GM23338 (cell line): ENCODE results near the gene RNF130. TPM values are rescaled to one million over a fixed set of nuclear protein-coding genes. Genes with fewer than 3 reads are reported as not detected.

Experiments
- ATAC-seq: fragments of 200-7000 bp; cut with Tn5 transposase; 3 replicates; pipeline ENCODE4 v1.9.1; 2020
- DNase-seq: peaks from one replicate; pipeline ENCODE4 v3.0.0-alpha.2; 2015; ENCODE audit warnings: low spot score
- H2AFZ ChIP-seq: fragments of 200-600 bp; sonication (generic); 2 replicates; pipeline ENCODE4 v1.8.0; 2016; ENCODE audit warnings: antibody characterized with exemption, mild to moderate bottlenecking, moderate library complexity
- H3F3A ChIP-seq: fragments of 200-600 bp; sonication (generic); replicated peaks from 2 replicates; pipeline ENCODE4 v1.8.0; 2017; ENCODE audit warnings: antibody characterized with exemption, mixed run types, low read depth
- H3K27ac ChIP-seq: fragments of 200-600 bp; sonication (generic); 2 replicates; pipeline ENCODE4 v1.6.1; 2016; ENCODE audit warnings: low read depth
- H3K27me3 ChIP-seq: fragments of 200-600 bp; sonication (generic); 2 replicates; pipeline ENCODE4 v1.8.0; 2016; ENCODE audit warnings: mild to moderate bottlenecking, mixed run types, moderate library complexity; ENCODE audit not compliant: insufficient read depth
- H3K36me3 ChIP-seq: fragments of 200-600 bp; sonication (generic); 2 replicates; pipeline ENCODE4 v1.8.0; 2016; ENCODE audit warnings: mild to moderate bottlenecking; ENCODE audit not compliant: insufficient read depth
- H3K4me1 ChIP-seq: fragments of 200-600 bp; sonication (generic); 2 replicates; pipeline ENCODE4 v1.8.0; 2016; ENCODE audit warnings: mild to moderate bottlenecking, moderate library complexity; ENCODE audit not compliant: insufficient read depth
- H3K4me2 ChIP-seq: fragments of 200-600 bp; sonication (generic); 2 replicates; pipeline ENCODE4 v1.7.1; 2017; ENCODE audit warnings: mixed run types
- H3K4me3 ChIP-seq: fragments of 200-600 bp; sonication (generic); 2 replicates; pipeline ENCODE4 v1.6.1; 2016; ENCODE audit warnings: mixed run types
- H3K79me2 ChIP-seq: fragments of 200-600 bp; sonication (generic); replicated peaks from 2 replicates; pipeline ENCODE4 v1.8.0; 2017; ENCODE audit warnings: mild to moderate bottlenecking; ENCODE audit not compliant: insufficient read depth
- H3K9me2 ChIP-seq: fragments of 200-600 bp; sonication (generic); 2 replicates; pipeline ENCODE4 v1.8.0; 2017; ENCODE audit not compliant: insufficient read depth
- H4K20me1 ChIP-seq: fragments of 200-600 bp; sonication (generic); replicated peaks from 2 replicates; pipeline ENCODE4 v1.8.0; 2017; ENCODE audit warnings: mild to moderate bottlenecking; ENCODE audit not compliant: insufficient read depth
- H3K27ac Mint-ChIP-seq: 2 replicates; pipeline ENCODE4 v1.8.0; 2020; ENCODE audit warnings: inconsistent platforms, mild to moderate bottlenecking, moderate library complexity, mixed read lengths
- H3K27me3 Mint-ChIP-seq: 3 replicates; pipeline ENCODE4 v1.8.0; 2022; ENCODE audit warnings: low read depth, mild to moderate bottlenecking, moderate library complexity, mixed read lengths, inconsistent platforms; ENCODE audit not compliant: insufficient read depth, poor library complexity
- H3K36me3 Mint-ChIP-seq: 3 replicates; pipeline ENCODE4 v1.8.0; 2021; ENCODE audit warnings: low read depth, mild to moderate bottlenecking, inconsistent platforms, moderate library complexity, mixed read lengths
- H3K4me1 Mint-ChIP-seq: 3 replicates; pipeline ENCODE4 v1.8.0; 2020; ENCODE audit warnings: mild to moderate bottlenecking, inconsistent platforms, mixed read lengths
- H3K4me3 Mint-ChIP-seq: 3 replicates; pipeline ENCODE4 v1.8.0; 2021; ENCODE audit warnings: moderate library complexity, mild to moderate bottlenecking, inconsistent platforms, mixed read lengths
- H3K9me3 Mint-ChIP-seq: 3 replicates; pipeline ENCODE4 v1.8.0; 2020; ENCODE audit warnings: moderate library complexity, mild to moderate bottlenecking, inconsistent platforms, mixed read lengths
- ETS1 ChIP-seq: IDR thresholded peaks from 2 replicates; pipeline ENCODE4 v1.6.1; 2016; ENCODE audit warnings: antibody characterized with exemption
- EZH2 ChIP-seq: fragments of 200-600 bp; sonication (generic); IDR thresholded peaks from one replicate; pipeline ENCODE4 v1.8.0; 2017; ENCODE audit warnings: antibody characterized with exemption, mild to moderate bottlenecking, low read depth; ENCODE audit not compliant: unreplicated experiment
- EZH2phosphoT487 ChIP-seq: fragments of 200-600 bp; sonication (generic); IDR thresholded peaks from one replicate; pipeline ENCODE4 v1.8.1; 2018; ENCODE audit warnings: antibody characterized with exemption; ENCODE audit not compliant: unreplicated experiment
- JUNB ChIP-seq: IDR thresholded peaks from one replicate; pipeline ENCODE4 v1.6.1; 2016; ENCODE audit warnings: antibody characterized with exemption; ENCODE audit not compliant: unreplicated experiment
- NANOG ChIP-seq: IDR thresholded peaks from 2 replicates; pipeline ENCODE4 v1.6.1; 2016; ENCODE audit warnings: antibody characterized with exemption, borderline replicate concordance
- POLR2AphosphoS5 ChIP-seq: IDR thresholded peaks from 2 replicates; pipeline ENCODE4 v1.6.1; 2016; ENCODE audit warnings: antibody characterized with exemption, low read depth
- ZNF114 ChIP-seq: fragments of 250-450 bp; sonication (Bioruptor Pico); IDR thresholded peaks from 2 replicates; pipeline ENCODE4 v1.5.0; 2020; ENCODE audit warnings: mild to moderate bottlenecking, moderate library complexity
- ZNF331 ChIP-seq: fragments of 250-450 bp; sonication (Bioruptor Pico); IDR thresholded peaks from 2 replicates; pipeline ENCODE4 v1.5.0; 2020; ENCODE audit warnings: low read depth, mild to moderate bottlenecking, moderate library complexity
- polyA plus RNA-seq: library from polyadenylated mRNA; unstranded; fragments of >200 nt; fragmentation: Nextera tagmentation; extraction: Ambion mirVana; gene quantifications from 2 replicates; pipeline ENCODE4 v1.2.1, GENCODE V29; 2016
- total RNA-seq: library from RNA; depleted of rRNA; stranded (reverse); fragments of >200 nt; shearing (Covaris generic); gene quantifications from 2 replicates; pipeline ENCODE4 v1.2.3, GENCODE V29; 2014
- TF ChIP-seq, protein P1 (sequence below), 2 experiments: fragments of 200-600 bp in 1 of 2; sonication (generic) in 1 of 2; conservative IDR thresholded peaks; 2 replicates each; pipeline versions ENCODE4 v1.5.1 to v1.6.1; 2016 to 2017; ENCODE audit warnings: antibody characterized with exemption in 2 of 2, low read depth in 2 of 2, mild to moderate bottlenecking in 2 of 2, moderate library complexity in 1 of 2
- TF ChIP-seq, protein P2 (sequence below): fragments of 250-450 bp; sonication (Bioruptor Pico); IDR thresholded peaks from 2 replicates; pipeline ENCODE4 v1.5.0; 2020; ENCODE audit warnings: mild to moderate bottlenecking, moderate library complexity

RNF130 gene
- total and polyA plus RNA-seq, 2 experiments from 2014 or later, result 60.1 to 97.3 TPM

GRCh38 chr5:179936976-179937681, 134.4 kb downstream of the RNF130 start:
- Histone ChIP-seq H3K4me3 (no peak overlapping the region), H3K9me2 (no peaks in the 10 kb centered on the region), H2AFZ (no peak overlapping the region), H3K36me3 (no peaks in the 10 kb centered on the region), H3F3A (no peaks in the 10 kb centered on the region), H3K4me2 (no peak overlapping the region), H3K27me3 (no peaks in the 10 kb centered on the region), H3K27ac (no peak overlapping the region), H3K79me2 (no peaks in the 10 kb centered on the region), H4K20me1 (no peaks in the 10 kb centered on the region), H3K4me1 (no peaks in the 10 kb centered on the region)
- peaks cover 8% of the 10 kb centered on the region for H3K27me3 Mint-ChIP-seq
- DNase-seq (no peak), ATAC-seq (no peak)
- TF ChIP-seq POLR2AphosphoS5 (no peak), ZNF331 (CRISPR knock-in tag) (no peak), EZH2phosphoT487 (no peak)
- no peaks in the 10 kb centered on the region for H3K36me3 Mint-ChIP-seq
- no peak overlapping the region for H3K4me3 Mint-ChIP-seq
- no peaks in the 10 kb centered on the region; the same call in 2 of the 3 replicates for H3K4me1 Mint-ChIP-seq
- H3K9me3 Mint-ChIP-seq, result no peaks in the 10 kb centered on the region
- no peak overlapping the region for H3K27ac Mint-ChIP-seq

GRCh38 chr5:179930788-179931473, 140.6 kb downstream of the RNF130 start:
- Histone ChIP-seq H3K79me2 (no peaks in the 10 kb centered on the region), H2AFZ (no peak overlapping the region), H3F3A (no peaks in the 10 kb centered on the region), H3K9me2 (no peaks in the 10 kb centered on the region), H3K27me3 (no peaks in the 10 kb centered on the region), H3K4me3 (no peak overlapping the region), H3K36me3 (no peaks in the 10 kb centered on the region), H3K4me1 (no peaks in the 10 kb centered on the region), H3K27ac (no peak overlapping the region), H4K20me1 (no peaks in the 10 kb centered on the region), H3K4me2 (no peak overlapping the region)
- peaks cover 10% of the 10 kb centered on the region for H3K27me3 Mint-ChIP-seq
- no peaks in the 10 kb centered on the region for H3K36me3 Mint-ChIP-seq
- no peaks in the 10 kb centered on the region for H3K4me1 Mint-ChIP-seq
- H3K9me3 Mint-ChIP-seq, result peaks cover 3% of the 10 kb centered on the region; the same call in 1 of the 3 replicates
- DNase-seq (no peak), ATAC-seq (no peak)
- no peak overlapping the region for H3K27ac Mint-ChIP-seq
- H3K4me3 Mint-ChIP-seq, result no peak overlapping the region
- TF ChIP-seq EZH2phosphoT487 (no peak), ZNF114 (CRISPR knock-in tag) (no peak), NANOG (no peak), JUNB (no peak), ETS1 (no peak), EZH2 (no peak)
- TF ChIP-seq, protein P1, sequence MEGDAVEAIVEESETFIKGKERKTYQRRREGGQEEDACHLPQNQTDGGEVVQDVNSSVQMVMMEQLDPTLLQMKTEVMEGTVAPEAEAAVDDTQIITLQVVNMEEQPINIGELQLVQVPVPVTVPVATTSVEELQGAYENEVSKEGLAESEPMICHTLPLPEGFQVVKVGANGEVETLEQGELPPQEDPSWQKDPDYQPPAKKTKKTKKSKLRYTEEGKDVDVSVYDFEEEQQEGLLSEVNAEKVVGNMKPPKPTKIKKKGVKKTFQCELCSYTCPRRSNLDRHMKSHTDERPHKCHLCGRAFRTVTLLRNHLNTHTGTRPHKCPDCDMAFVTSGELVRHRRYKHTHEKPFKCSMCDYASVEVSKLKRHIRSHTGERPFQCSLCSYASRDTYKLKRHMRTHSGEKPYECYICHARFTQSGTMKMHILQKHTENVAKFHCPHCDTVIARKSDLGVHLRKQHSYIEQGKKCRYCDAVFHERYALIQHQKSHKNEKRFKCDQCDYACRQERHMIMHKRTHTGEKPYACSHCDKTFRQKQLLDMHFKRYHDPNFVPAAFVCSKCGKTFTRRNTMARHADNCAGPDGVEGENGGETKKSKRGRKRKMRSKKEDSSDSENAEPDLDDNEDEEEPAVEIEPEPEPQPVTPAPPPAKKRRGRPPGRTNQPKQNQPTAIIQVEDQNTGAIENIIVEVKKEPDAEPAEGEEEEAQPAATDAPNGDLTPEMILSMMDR (conservative IDR thresholded peaks at IDR 0.05; ENCODE audit: low read depth in 2 of 2), result no peak
- TF ChIP-seq, protein P2, sequence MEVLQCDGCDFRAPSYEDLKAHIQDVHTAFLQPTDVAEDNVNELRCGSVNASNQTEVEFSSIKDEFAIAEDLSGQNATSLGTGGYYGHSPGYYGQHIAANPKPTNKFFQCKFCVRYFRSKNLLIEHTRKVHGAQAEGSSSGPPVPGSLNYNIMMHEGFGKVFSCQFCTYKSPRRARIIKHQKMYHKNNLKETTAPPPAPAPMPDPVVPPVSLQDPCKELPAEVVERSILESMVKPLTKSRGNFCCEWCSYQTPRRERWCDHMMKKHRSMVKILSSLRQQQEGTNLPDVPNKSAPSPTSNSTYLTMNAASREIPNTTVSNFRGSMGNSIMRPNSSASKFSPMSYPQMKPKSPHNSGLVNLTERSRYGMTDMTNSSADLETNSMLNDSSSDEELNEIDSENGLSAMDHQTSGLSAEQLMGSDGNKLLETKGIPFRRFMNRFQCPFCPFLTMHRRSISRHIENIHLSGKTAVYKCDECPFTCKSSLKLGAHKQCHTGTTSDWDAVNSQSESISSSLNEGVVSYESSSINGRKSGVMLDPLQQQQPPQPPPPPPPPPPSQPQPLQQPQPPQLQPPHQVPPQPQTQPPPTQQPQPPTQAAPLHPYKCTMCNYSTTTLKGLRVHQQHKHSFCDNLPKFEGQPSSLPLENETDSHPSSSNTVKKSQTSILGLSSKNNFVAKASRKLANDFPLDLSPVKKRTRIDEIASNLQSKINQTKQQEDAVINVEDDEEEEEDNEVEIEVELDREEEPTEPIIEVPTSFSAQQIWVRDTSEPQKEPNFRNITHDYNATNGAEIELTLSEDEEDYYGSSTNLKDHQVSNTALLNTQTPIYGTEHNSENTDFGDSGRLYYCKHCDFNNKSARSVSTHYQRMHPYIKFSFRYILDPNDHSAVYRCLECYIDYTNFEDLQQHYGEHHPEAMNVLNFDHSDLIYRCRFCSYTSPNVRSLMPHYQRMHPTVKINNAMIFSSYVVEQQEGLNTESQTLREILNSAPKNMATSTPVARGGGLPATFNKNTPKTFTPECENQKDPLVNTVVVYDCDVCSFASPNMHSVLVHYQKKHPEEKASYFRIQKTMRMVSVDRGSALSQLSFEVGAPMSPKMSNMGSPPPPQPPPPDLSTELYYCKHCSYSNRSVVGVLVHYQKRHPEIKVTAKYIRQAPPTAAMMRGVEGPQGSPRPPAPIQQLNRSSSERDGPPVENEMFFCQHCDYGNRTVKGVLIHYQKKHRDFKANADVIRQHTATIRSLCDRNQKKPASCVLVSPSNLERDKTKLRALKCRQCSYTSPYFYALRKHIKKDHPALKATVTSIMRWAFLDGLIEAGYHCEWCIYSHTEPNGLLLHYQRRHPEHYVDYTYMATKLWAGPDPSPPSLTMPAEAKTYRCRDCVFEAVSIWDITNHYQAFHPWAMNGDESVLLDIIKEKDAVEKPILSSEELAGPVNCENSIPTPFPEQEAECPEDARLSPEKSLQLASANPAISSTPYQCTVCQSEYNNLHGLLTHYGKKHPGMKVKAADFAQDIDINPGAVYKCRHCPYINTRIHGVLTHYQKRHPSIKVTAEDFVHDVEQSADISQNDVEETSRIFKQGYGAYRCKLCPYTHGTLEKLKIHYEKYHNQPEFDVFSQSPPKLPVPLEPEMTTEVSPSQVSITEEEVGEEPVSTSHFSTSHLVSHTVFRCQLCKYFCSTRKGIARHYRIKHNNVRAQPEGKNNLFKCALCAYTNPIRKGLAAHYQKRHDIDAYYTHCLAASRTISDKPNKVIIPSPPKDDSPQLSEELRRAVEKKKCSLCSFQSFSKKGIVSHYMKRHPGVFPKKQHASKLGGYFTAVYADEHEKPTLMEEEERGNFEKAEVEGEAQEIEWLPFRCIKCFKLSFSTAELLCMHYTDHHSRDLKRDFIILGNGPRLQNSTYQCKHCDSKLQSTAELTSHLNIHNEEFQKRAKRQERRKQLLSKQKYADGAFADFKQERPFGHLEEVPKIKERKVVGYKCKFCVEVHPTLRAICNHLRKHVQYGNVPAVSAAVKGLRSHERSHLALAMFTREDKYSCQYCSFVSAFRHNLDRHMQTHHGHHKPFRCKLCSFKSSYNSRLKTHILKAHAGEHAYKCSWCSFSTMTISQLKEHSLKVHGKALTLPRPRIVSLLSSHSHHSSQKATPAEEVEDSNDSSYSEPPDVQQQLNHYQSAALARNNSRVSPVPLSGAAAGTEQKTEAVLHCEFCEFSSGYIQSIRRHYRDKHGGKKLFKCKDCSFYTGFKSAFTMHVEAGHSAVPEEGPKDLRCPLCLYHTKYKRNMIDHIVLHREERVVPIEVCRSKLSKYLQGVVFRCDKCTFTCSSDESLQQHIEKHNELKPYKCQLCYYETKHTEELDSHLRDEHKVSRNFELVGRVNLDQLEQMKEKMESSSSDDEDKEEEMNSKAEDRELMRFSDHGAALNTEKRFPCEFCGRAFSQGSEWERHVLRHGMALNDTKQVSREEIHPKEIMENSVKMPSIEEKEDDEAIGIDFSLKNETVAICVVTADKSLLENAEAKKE (CRISPR knock-in tag), result no peak
